GM18517 (cell line): ENCODE results near the gene NPSR1.
"Not testable (repeated sequence)": the region's sequence is repeated elsewhere in the genome, so short reads cannot be mapped to it uniquely, and the experiment has no call there.

Experiments used
- ATAC-seq: cut with Tn5 transposase; IDR thresholded peaks from one replicate; pipeline ENCODE4 v1.9.1; 2021; ENCODE audit warnings: mild to moderate bottlenecking, moderate library complexity; ENCODE audit not compliant: unreplicated experiment

The NPSR1 gene

GRCh38 chr7:34866222-34866621 is 208.2 kb downstream of the NPSR1 start:
- ATAC-seq = not testable (repeated sequence)

- not testable (repeated sequence) for ATAC-seq
Observed at GRCh38 chr7:34867341-34867740, 209.3 kb downstream of the NPSR1 start.

- ATAC-seq = not testable (repeated sequence)
Observed at GRCh38 chr7:34868602-34869001, 210.6 kb downstream of the NPSR1 start.

- ATAC-seq = no peak
Observed at GRCh38 chr7:34869057-34869456, 211.0 kb downstream of the NPSR1 start.

- not testable (repeated sequence) for ATAC-seq
Observed at GRCh38 chr7:34870041-34870440, 212.0 kb downstream of the NPSR1 start.

- not testable (repeated sequence) for ATAC-seq
Observed at GRCh38 chr7:34874329-34874728, 216.3 kb downstream of the NPSR1 start.

GRCh38 chr7:34875481-34875880 is 217.5 kb downstream of the NPSR1 start:
- ATAC-seq = no peak

GRCh38 chr7:34878944-34879735 is 221.1 kb downstream of the NPSR1 start:
- not testable (repeated sequence) for ATAC-seq

- no peak for ATAC-seq
Observed at GRCh38 chr7:34879871-34880270, 221.9 kb downstream of the NPSR1 start.

GRCh38 chr7:34883855-34884254 is 225.8 kb downstream of the NPSR1 start:
- ATAC-seq = not testable (repeated sequence)

- no peak for ATAC-seq
Observed at GRCh38 chr7:34886856-34887255, 228.8 kb downstream of the NPSR1 start.

GRCh38 chr7:34889951-34890350 is 231.9 kb downstream of the NPSR1 start:
- ATAC-seq = no peak

GRCh38 chr7:34895202-34895601 is 237.2 kb downstream of the NPSR1 start:
- ATAC-seq = no peak
